ENCODE data around the gene RAB27A.
A peak's percentile ranks its signal among the peaks of the same experiment; 100 is the strongest.

RAB27A gene

GRCh38 chr15:55221090-55222011, 68.3 kb downstream of the RAB27A start:
- no peak for DNase-seq

DNA sequence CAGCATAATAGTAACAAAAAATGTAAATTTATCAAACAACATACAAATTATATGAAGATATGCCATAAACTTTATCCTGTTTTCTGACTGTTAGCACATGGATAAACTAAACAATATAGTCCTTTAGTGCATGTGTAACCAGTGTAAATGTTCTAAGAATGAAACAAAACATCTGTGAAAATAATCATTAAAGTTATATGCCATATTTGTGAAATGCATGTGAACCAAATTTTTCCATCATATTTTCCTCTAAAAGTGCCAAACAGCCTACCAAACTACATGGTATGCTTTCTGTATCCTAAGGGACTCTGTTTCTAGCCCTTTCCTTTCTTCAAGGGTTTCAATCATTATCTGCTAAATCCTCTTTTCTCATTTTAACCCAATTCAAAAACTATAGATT, 69.0 kb downstream of the RAB27A start:
- no peak for DNase-seq

DNA sequence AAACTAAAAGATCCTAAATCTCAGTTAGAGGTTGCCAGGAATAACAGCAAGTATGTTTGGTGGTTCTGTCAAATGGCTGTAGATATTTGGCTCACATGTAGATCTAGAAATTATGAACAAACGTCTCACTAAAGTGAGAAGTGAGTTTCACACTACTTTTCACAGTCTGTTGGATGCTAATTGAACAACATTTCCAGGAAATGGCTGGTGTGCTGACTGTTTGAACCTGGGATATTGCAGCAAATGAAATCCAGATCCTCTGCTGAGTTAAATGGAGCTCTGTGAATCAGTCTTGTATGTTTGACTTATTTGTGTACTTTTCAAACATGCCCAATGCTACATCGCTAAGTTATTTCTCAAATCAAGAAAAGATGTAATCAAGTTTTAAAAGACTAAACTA, 71.6 kb downstream of the RAB27A start:
- DNase-seq: no peak

- no peak for DNase-seq
Observed at GRCh38 chr15:55204464-55204863, 85.1 kb downstream of the RAB27A start.

DNA sequence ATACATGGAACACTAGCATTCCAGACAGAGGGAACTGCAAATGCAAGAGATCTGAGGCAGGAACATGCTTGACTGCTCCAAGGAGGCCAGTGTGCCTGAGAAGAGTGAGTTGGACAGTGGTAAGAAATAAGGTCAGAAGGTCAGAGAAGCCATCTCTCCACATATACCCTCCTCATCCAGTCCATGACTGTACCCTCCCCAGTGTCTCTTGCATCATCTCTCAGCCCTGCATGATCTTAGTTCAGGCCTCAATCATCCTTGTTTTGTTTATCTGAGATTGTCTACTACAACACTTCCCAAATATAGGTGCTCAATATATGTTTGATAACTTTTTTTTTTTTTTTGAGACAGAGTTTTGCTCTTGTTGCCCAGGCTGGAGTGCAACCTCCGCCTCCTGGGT, 87.4 kb downstream of the RAB27A start:
- no peak for DNase-seq

DNA sequence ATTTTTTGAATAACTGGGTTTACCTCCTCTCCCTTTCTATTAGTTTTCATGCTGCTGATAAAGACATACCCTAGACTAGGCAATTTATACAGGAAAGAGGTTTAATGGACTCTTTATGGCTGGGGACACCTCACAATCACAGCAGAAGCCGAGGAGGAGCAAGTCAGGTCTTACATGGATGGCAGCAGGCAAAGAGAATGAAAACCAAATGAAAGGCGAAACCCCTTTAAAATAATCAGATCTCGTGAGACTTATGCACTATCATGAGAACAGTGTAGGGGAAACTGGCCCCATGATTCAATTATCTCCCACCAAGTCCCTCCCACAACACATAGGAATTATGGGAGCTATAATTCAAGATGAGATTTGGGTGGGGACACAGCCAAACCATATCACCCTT, 90.9 kb downstream of the RAB27A start:
- DNase-seq: no peak

DNA sequence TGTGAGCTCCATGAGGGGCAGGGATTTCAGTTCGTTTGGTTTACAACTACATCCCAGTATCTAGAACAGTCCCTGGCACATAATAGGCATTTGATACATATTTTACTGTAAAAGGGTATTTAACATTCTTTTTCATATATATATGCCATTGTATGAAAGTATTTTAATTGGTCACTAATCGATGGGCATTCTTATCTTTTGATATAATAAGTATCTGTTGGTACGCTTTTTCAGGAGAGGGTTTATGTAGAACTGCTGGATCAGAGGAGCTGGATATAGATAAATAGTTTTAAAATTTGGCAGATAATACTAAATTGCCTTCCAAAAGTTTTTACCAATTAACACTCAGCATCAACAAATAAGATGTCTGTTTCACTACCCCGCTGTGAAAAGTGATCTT, 91.9 kb downstream of the RAB27A start:
- no peak for DNase-seq

- DNase-seq: no peak
Observed at GRCh38 chr15:55197362-55197705, 92.3 kb downstream of the RAB27A start.

DNA sequence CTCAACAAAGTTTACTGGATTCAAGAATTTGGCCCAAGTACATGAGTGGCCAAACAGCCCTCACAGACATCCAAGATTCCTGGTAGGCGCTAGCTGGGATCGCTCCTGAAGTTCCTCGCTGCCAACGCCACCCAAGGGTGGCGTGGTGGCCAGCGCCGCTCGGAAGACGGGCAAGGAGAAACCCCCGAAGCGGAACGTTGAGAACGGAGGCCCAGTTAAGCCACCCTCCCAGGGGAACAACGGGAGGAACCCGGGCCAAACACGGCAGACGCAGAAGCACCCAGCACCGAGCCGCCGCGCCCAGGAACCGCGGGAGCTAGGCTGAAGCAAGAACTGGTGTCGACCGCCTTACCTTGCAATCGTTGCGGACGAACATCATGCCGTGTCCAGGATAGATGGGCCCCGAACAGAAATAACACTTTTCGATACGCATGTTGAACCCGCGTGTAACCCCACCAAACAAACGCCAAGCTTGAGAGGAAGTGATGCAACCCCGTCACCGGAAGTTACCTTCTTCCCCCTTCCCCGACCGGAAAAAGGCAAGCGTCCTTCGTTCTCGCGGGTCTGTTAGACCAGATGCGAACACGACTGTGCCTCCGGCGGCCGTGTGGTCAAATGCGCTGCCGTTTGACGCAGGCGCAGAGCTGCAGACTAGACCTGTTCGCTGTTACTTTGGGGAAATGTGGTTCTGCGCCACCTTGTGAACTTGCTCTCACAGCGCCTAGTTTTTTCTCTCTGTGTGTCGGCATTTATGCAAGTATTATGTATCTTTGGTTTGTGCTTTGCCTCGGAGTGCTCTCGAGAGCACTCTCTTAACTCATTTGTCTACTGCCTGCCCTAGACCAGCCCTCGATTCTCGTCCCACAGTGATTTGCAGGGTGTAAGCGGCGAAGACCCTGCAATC, 92.9 kb downstream of the RAB27A start, which contains the start of gene RSL24D1:
Gene RSL24D1 (minus strand): TSS at position 484 of the 904 bp plus-strand sequence. CDS start 51 bp downstream, at position 433.
- peak; percentile 98 for DNase-seq

- DNase-seq: no peak
Observed at GRCh38 chr15:55195996-55196395, 93.6 kb downstream of the RAB27A start.

- DNase-seq: no peak
Observed at GRCh38 chr15:55194256-55194655, 95.4 kb downstream of the RAB27A start.

GRCh38 chr15:55186331-55186730, 103.3 kb downstream of the RAB27A start:
- DNase-seq: no peak

DNA sequence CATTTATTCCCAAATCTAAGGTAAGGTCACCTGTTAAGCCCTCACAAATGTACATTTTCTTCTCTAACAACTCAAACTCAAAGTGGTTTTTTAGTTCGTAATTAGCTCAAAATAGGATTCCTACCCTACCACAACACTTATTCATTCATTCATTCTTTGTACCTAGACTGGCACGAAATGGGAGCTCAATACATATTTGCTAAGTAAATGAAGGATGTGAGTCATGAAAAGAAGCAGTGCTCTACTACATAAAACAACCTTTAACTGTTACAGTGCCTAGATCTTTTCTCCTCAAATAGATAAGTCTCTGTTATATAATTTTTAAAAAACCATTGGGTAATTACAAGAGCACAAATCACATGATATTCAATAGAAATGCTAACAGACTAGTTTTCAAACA, 105.9 kb downstream of the RAB27A start:
- no peak for DNase-seq

- DNase-seq: no peak
Observed at GRCh38 chr15:55179141-55179540, 110.5 kb downstream of the RAB27A start.

- no peak for DNase-seq
Observed at GRCh38 chr15:55170361-55170760, 119.3 kb downstream of the RAB27A start.

DNA sequence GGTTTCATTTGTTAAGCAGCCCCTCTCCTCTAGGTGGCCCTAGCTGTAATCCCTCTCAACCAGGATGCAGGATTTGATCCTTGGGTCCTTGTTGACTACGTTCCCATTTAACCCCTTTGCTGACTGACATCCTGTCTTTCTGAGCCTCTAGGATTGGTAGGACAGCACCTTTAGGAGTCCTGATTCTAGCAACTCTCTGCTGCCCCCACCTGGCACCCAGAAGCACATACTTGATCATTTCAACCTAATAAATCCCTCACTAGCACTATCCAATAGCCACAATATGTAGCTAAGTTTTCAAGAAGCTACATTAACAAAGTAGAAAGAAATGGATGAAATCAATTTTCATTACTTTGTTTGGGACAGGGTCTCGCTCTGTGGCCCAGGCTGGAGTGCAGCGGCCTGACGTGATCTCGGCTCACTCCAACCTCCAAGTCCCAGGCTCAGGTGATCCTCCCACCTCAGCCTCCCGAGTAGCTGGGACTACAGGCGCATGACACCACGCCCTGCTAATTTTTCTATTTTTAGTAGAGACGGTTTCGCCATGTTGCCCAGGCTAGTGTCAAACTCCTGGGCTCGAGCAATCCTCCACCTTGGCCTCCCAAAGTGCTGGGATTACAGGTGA, 121.2 kb downstream of the RAB27A start:
- peak; percentile 91 for DNase-seq

DNA sequence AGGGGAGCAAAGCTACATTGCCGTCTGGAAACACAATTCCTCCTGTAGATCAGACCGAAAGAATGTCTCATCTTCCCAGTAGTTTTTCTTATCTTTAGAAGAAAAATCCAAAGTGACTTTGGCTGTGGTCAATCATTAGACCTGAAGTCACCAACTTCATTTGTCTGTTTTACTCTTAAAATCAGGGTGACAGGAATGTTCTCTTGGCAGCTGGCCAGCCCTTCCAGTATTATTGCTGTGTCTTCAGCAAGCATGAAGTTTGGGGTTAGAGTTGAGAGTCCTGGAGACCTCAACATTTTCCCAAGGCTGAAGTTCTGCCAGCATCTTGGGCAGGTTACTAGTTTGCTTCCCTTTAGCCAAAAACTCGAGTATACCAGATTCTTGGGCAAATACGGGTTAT, 125.3 kb downstream of the RAB27A start:
- no peak for DNase-seq
